Ishikawa (cell line): ENCODE results near the gene TXLNA.

Experiments
- CEBPB ChIP-seq: IDR thresholded peaks from 2 replicates; pipeline ENCODE4 v1.6.1; 2012
- CREB1 ChIP-seq: IDR thresholded peaks from 2 replicates; pipeline ENCODE4 v1.6.1; 2012; ENCODE audit warnings: low read depth
- EGR1 ChIP-seq: IDR thresholded peaks from 2 replicates; pipeline ENCODE4 v1.6.1; 2012
- EP300 ChIP-seq: IDR thresholded peaks from 2 replicates; pipeline ENCODE4 v1.6.1; 2012; ENCODE audit warnings: borderline replicate concordance
- FOXM1 ChIP-seq: IDR thresholded peaks from 2 replicates; pipeline ENCODE4 v1.6.1; 2012; ENCODE audit warnings: low read depth, borderline replicate concordance
- NFIC ChIP-seq: IDR thresholded peaks from 2 replicates; pipeline ENCODE4 v1.6.1; 2012
- RAD21 ChIP-seq: IDR thresholded peaks from 2 replicates; pipeline ENCODE4 v1.6.1; 2012; ENCODE audit warnings: low read depth
- REST ChIP-seq: IDR thresholded peaks from 2 replicates; pipeline ENCODE4 v1.6.1; 2012; ENCODE audit warnings: low read depth, mild to moderate bottlenecking
- TAF1 ChIP-seq: IDR thresholded peaks from 2 replicates; pipeline ENCODE4 v1.6.1; 2012; ENCODE audit warnings: low read depth, mild to moderate bottlenecking
- TCF12 ChIP-seq: IDR thresholded peaks from 2 replicates; pipeline ENCODE4 v1.6.1; 2012; ENCODE audit warnings: low read depth
- TEAD4 ChIP-seq: IDR thresholded peaks from 2 replicates; pipeline ENCODE4 v1.6.1; 2012
- YY1 ChIP-seq: IDR thresholded peaks from 2 replicates; pipeline ENCODE4 v1.6.1; 2012; ENCODE audit warnings: low read depth
- ZBTB7A ChIP-seq: IDR thresholded peaks from 2 replicates; pipeline ENCODE4 v1.6.1; 2012; ENCODE audit warnings: low read depth
- TF ChIP-seq, protein P1 (sequence below): IDR thresholded peaks from 2 replicates; pipeline ENCODE4 v1.6.1; 2012
- TF ChIP-seq, protein P2 (sequence below): IDR thresholded peaks from 2 replicates; pipeline ENCODE4 v1.6.1; 2012

Gene TXLNA

DNA sequence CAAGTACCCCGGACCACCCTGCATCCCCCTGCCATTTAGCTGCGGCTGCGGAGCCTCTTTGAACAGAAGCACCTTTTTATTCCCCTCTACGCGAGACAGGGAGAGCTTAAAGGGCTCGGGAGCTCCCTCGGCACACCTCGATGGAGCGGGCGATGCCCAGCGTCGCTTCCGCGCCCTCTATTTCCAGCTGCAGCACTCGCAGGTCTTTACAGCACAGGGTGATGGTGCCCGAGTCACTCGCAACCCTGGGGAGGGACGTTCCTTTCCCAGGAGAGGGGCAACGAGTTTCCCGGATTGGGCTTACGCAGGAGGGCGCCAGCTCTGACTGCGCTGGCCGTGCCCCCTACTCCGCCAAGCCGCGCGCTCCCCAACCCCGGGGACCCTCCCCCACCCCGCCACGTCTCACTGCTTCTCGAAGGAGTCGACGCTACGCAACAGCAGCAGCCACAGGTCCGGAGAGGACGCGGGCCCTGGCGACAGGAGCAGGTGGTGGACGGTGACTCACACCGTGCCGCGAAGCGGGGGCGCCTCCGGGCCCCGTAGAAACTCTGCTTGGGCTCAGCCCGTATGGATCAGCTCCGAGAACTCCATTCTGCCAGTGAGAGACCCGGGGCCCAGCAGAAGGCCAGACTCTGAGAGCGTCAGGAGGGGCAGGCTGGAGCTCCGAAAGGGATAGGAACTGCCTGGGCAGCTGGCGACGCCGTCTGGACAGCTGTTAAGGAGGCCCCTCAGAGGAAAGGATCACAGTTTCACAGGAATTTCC is 61.7 kb downstream of the TXLNA start:
- peak; percentile 16; the same call in 1 of the 2 replicates for TF ChIP-seq ZBTB7A
- TF ChIP-seq, protein P1, sequence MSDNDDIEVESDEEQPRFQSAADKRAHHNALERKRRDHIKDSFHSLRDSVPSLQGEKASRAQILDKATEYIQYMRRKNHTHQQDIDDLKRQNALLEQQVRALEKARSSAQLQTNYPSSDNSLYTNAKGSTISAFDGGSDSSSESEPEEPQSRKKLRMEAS: peak; percentile 90
- no peak for TF ChIP-seq TEAD4

GRCh38 chr1:32242341-32242851 is 62.9 kb downstream of the TXLNA start:
- TF ChIP-seq CREB1 (no peak), ZBTB7A (no peak), EGR1 (no peak), YY1 (no peak)

- no peak for TF ChIP-seq EGR1
- no peak for TF ChIP-seq FOXM1
- TF ChIP-seq CEBPB: no peak
- TF ChIP-seq NFIC: no peak
- TF ChIP-seq, protein P2, sequence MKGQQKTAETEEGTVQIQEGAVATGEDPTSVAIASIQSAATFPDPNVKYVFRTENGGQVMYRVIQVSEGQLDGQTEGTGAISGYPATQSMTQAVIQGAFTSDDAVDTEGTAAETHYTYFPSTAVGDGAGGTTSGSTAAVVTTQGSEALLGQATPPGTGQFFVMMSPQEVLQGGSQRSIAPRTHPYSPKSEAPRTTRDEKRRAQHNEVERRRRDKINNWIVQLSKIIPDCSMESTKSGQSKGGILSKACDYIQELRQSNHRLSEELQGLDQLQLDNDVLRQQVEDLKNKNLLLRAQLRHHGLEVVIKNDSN: no peak
- no peak for TF ChIP-seq EP300
- no peak for TF ChIP-seq TEAD4
- TF ChIP-seq YY1: no peak
- TF ChIP-seq TCF12: no peak
- TF ChIP-seq ZBTB7A: no peak
- TF ChIP-seq REST: no peak
- TF ChIP-seq, protein P1: no peak
- no peak for TF ChIP-seq RAD21
These were observed 67.4 kb downstream of the TXLNA start, which contains the start of gene FAM167B for GRCh38 chr1:32246888-32247273. FAM167B (plus strand) TSS chr1:32247222; CDS start chr1:32247422, 200 bp downstream.

GRCh38 chr1:32247452-32247851 is 68.0 kb downstream of the TXLNA start:
- TF ChIP-seq RAD21 (no peak), REST (no peak), TAF1 (no peak), TEAD4 (no peak), EP300 (no peak), TCF12 (no peak), ZBTB7A (no peak), FOXM1 (no peak), NFIC (no peak), CEBPB (no peak), YY1 (no peak)
- TF ChIP-seq, protein P1: no peak
- TF ChIP-seq, protein P2: no peak
